H1 (cell line): ENCODE measurements around the gene MCL1. TPM values are rescaled to one million over a fixed set of nuclear protein-coding genes. Genes with fewer than 3 reads are reported as not detected.
A peak's percentile ranks its signal among the peaks of the same experiment; 100 is the strongest.

Experiments
- CTCF ChIA-PET: fragments of 300-600 bp; sonication (Branson Sonifier 250); formaldehyde crosslinking; loops from one replicate; lab custom pipeline; 2021; ENCODE audit not compliant: partially characterized antibody; lab: Charles Lee
- POLR2A ChIA-PET: fragments of 300-600 bp; sonication (Branson Sonifier 250); formaldehyde crosslinking; loops from one replicate; lab custom pipeline; 2021; ENCODE audit warnings: inconsistent platforms; ENCODE audit not compliant: partially characterized antibody; lab: Charles Lee
- DNase-seq, 2 experiments: peaks; one replicate each; pipeline versions ENCODE4 v3.0.0 to v3.0.0-alpha.2; 2010 to 2022; ENCODE audit warnings: low spot score in 2 of 2, low read depth in 1 of 2, mixed read lengths in 1 of 2
- FAIRE-seq: peaks from 2 replicates; lab custom pipeline; 2011; peaks lifted over from hg19 to GRCh38; lab: Jason Lieb, UNC
- H2AFZ ChIP-seq: 2 replicates; pipeline ENCODE4 v1.8.1; 2012; ENCODE audit warnings: low read length, inconsistent platforms
- H2AK5ac ChIP-seq: 2 replicates; pipeline ENCODE4 v1.6.1; 2013; ENCODE audit warnings: low read depth, low read length
- H2BK120ac ChIP-seq: replicated peaks from 2 replicates; pipeline ENCODE3; 2013; ENCODE audit warnings: low read depth, low read length, inconsistent platforms
- H2BK12ac ChIP-seq: 2 replicates; pipeline ENCODE4 v1.6.1; 2013; ENCODE audit warnings: low read depth, low read length
- H2BK15ac ChIP-seq: 2 replicates; pipeline ENCODE4 v1.6.1; 2013; ENCODE audit warnings: low read length
- H2BK20ac ChIP-seq: 2 replicates; pipeline ENCODE4 v1.6.1; 2013; ENCODE audit warnings: low read length
- H2BK5ac ChIP-seq: 2 replicates; pipeline ENCODE4 v1.6.1; 2013; ENCODE audit warnings: low read depth, low read length
- H3K14ac ChIP-seq: 2 replicates; pipeline ENCODE4 v1.6.1; 2013; ENCODE audit warnings: inconsistent platforms; ENCODE audit not compliant: insufficient read length
- H3K18ac ChIP-seq: 2 replicates; pipeline ENCODE4 v1.6.1; 2013; ENCODE audit warnings: low read length; ENCODE audit errors: extremely low read depth
- H3K23ac ChIP-seq: 2 replicates; pipeline ENCODE4 v1.6.1; 2013; ENCODE audit warnings: inconsistent platforms; ENCODE audit not compliant: insufficient read length
- H3K23me2 ChIP-seq: 2 replicates; pipeline ENCODE4 v1.6.1; 2013; ENCODE audit warnings: low read depth, low read length
- H3K27ac ChIP-seq: 2 replicates; pipeline ENCODE4 v1.6.1; 2011; ENCODE audit warnings: low read depth, low read length, inconsistent platforms
- H3K27me3 ChIP-seq, 4 experiments: replicated peaks in 1 of 4; 1 replicate in 1 of 4; 2 replicates in 3 of 4; pipeline versions ENCODE4 v1.6.1 to v1.8.1; 2011 to 2013; ENCODE audit warnings: low read length in 3 of 4, mild to moderate bottlenecking in 3 of 4, inconsistent platforms in 2 of 4, mixed read lengths in 2 of 4, moderate library complexity in 1 of 4; ENCODE audit not compliant: control insufficient read depth in 3 of 4, insufficient read depth in 3 of 4; ENCODE audit errors: extremely low read depth in 1 of 4
- H3K36me3 ChIP-seq, 4 experiments: 2 replicates each; pipeline versions ENCODE4 v1.6.1 to v1.8.1; 2011 to 2013; ENCODE audit warnings: mild to moderate bottlenecking in 4 of 4, low read length in 3 of 4, moderate library complexity in 2 of 4, control low read depth in 1 of 4, inconsistent platforms in 1 of 4; ENCODE audit not compliant: insufficient read depth in 4 of 4, control insufficient read depth in 2 of 4
- H3K4ac ChIP-seq: replicated peaks from 2 replicates; pipeline ENCODE3; 2013; ENCODE audit warnings: low read length, low read depth, mixed read lengths, inconsistent platforms; ENCODE audit not compliant: insufficient read length
- H3K4me1 ChIP-seq, 4 experiments: replicated peaks in 1 of 4; 1 replicate in 1 of 4; 2 replicates in 3 of 4; pipeline versions ENCODE4 v1.6.1 to v1.8.1; 2011 to 2013; ENCODE audit warnings: low read length in 3 of 4, inconsistent platforms in 2 of 4, mixed read lengths in 1 of 4; ENCODE audit not compliant: insufficient read depth in 4 of 4, control insufficient read depth in 3 of 4
- H3K4me2 ChIP-seq, 2 experiments: 2 replicates each; pipeline versions ENCODE4 v1.6.1 to v1.8.1; 2011 to 2013; ENCODE audit warnings: low read depth in 2 of 2, low read length in 2 of 2, control low read depth in 1 of 2, inconsistent platforms in 1 of 2, mild to moderate bottlenecking in 1 of 2; ENCODE audit not compliant: insufficient read depth in 1 of 2
- H3K4me3 ChIP-seq, 4 experiments: fragments of 200-600, 300-600 bp in 1 of 4; sonication (generic), shearing (Covaris generic), sonication (Bioruptor Twin) in 1 of 4; 2 replicates each; pipeline versions ENCODE4 v1.5.1 to v1.8.1; 2011 to 2016; ENCODE audit warnings: low read length in 4 of 4, low read depth in 3 of 4, control low read depth in 2 of 4, inconsistent platforms in 2 of 4, mild to moderate bottlenecking in 2 of 4, mixed read lengths in 1 of 4, moderate library complexity in 1 of 4; ENCODE audit not compliant: insufficient read depth in 2 of 4; ENCODE audit errors: extremely low read depth in 1 of 4
- H3K56ac ChIP-seq: replicated peaks from 2 replicates; pipeline ENCODE3; 2013; ENCODE audit warnings: low read depth, mild to moderate bottlenecking, mixed read lengths, low read length, inconsistent platforms; ENCODE audit not compliant: insufficient read length
- H3K79me1 ChIP-seq: 2 replicates; pipeline ENCODE4 v1.6.1; 2013; ENCODE audit warnings: low read depth, low read length, control low read depth
- H3K79me2 ChIP-seq, 2 experiments: 2 replicates each; pipeline versions ENCODE4 v1.6.1 to v1.8.1; 2012 to 2013; ENCODE audit warnings: low read length in 2 of 2, mild to moderate bottlenecking in 2 of 2, inconsistent platforms in 1 of 2; ENCODE audit not compliant: insufficient read depth in 2 of 2, control insufficient read depth in 1 of 2
- H3K9ac ChIP-seq, 4 experiments: replicated peaks in 1 of 4; 1 replicate in 1 of 4; 2 replicates in 3 of 4; pipeline versions ENCODE4 v1.6.1 to v1.8.1; 2011 to 2013; ENCODE audit warnings: low read depth in 3 of 4, low read length in 3 of 4, control low read depth in 2 of 4, mild to moderate bottlenecking in 2 of 4, moderate library complexity in 2 of 4, inconsistent platforms in 1 of 4; ENCODE audit errors: extremely low read depth in 1 of 4
- H3K9me3 ChIP-seq, 2 experiments: 2 replicates each; pipeline versions ENCODE4 v1.6.1 to v1.8.1; 2012 to 2013; ENCODE audit warnings: mild to moderate bottlenecking in 2 of 2, moderate library complexity in 2 of 2, control low read depth in 1 of 2, inconsistent platforms in 1 of 2, low read depth in 1 of 2, low read length in 1 of 2, mixed read lengths in 1 of 2; ENCODE audit not compliant: insufficient read depth in 2 of 2
- H4K20me1 ChIP-seq, 2 experiments: replicated peaks in 1 of 2; 2 replicates each; pipeline versions ENCODE3 to v1.8.1; 2011 to 2013; ENCODE audit warnings: inconsistent platforms in 2 of 2, low read length in 2 of 2, mild to moderate bottlenecking in 1 of 2; ENCODE audit not compliant: insufficient read depth in 2 of 2, control insufficient read depth in 1 of 2
- H4K5ac ChIP-seq: 2 replicates; pipeline ENCODE4 v1.6.1; 2013; ENCODE audit warnings: low read length, low read depth, mixed read lengths, inconsistent platforms; ENCODE audit not compliant: insufficient read length
- H4K8ac ChIP-seq: 2 replicates; pipeline ENCODE4 v1.8.0; 2013; ENCODE audit warnings: mild to moderate bottlenecking, moderate library complexity, low read length, inconsistent platforms; ENCODE audit not compliant: insufficient read depth; ENCODE audit errors: extremely low read depth
- H4K91ac ChIP-seq: replicated peaks from 2 replicates; pipeline ENCODE3; 2013; ENCODE audit warnings: low read length, mixed read lengths, inconsistent platforms; ENCODE audit not compliant: insufficient read length
- BACH1 ChIP-seq: IDR thresholded peaks from 2 replicates; pipeline ENCODE4 v1.6.1; 2012; ENCODE audit warnings: low read length, improper control_type of control experiment
- CHD2 ChIP-seq: IDR thresholded peaks from 2 replicates; pipeline ENCODE4 v1.6.1; 2012; ENCODE audit warnings: low read length, improper control_type of control experiment
- JUN ChIP-seq: IDR thresholded peaks from 2 replicates; pipeline ENCODE4 v1.6.1; 2011; ENCODE audit warnings: low read depth, mild to moderate bottlenecking, improper control_type of control experiment, low read length
- NANOG ChIP-seq: IDR thresholded peaks from 2 replicates; pipeline ENCODE4 v1.6.1; 2011; ENCODE audit warnings: low read length, low read depth, mild to moderate bottlenecking, inconsistent platforms; ENCODE audit not compliant: insufficient read depth, poor library complexity, severe bottlenecking
- RAD21 ChIP-seq, 2 experiments: IDR thresholded peaks in 1 of 2; conservative IDR thresholded peaks in 1 of 2; 2 replicates each; pipeline ENCODE4 v1.6.1; 2011; ENCODE audit warnings: low read depth in 2 of 2, low read length in 2 of 2, improper control_type of control experiment in 1 of 2, inconsistent platforms in 1 of 2, mild to moderate bottlenecking in 1 of 2, moderate library complexity in 1 of 2
- SIX5 ChIP-seq: IDR thresholded peaks from 2 replicates; pipeline ENCODE4 v1.6.1; 2011; ENCODE audit warnings: mild to moderate bottlenecking, low read depth, low read length
- SP1 ChIP-seq: IDR thresholded peaks from 2 replicates; pipeline ENCODE4 v1.6.1; 2011; ENCODE audit warnings: low read depth, low read length
- TEAD4 ChIP-seq: IDR thresholded peaks from 2 replicates; pipeline ENCODE4 v1.6.1; 2012; ENCODE audit warnings: low read depth, low read length, inconsistent platforms, mixed read lengths
- USF2 ChIP-seq: IDR thresholded peaks from 2 replicates; pipeline ENCODE4 v1.6.1; 2011; ENCODE audit warnings: low read length, improper control_type of control experiment
- ZNF274 ChIP-seq: IDR thresholded peaks from 2 replicates; pipeline ENCODE4 v1.7.0; 2012; ENCODE audit warnings: low read length, borderline replicate concordance; ENCODE audit errors: extremely low read depth
- WGBS, 2 experiments: shearing (Covaris generic) in 1 of 2; methylation state at CpG; one replicate each; pipeline versions ENCODE4 v1.1.6 to v1.1.7; 2013 to 2015; ENCODE audit warnings: low lambda C conversion rate in 2 of 2, mixed read lengths in 2 of 2, inconsistent platforms in 1 of 2, low coverage in 1 of 2, missing lambda C conversion rate in 1 of 2; ENCODE audit not compliant: insufficient replicate concordance in 2 of 2, insufficient coverage in 1 of 2, insufficient read length in 1 of 2; ENCODE audit errors: extremely low coverage in 1 of 2, missing lambda C conversion rate in 1 of 2; 5-methylcytosine and 5-hydroxymethylcytosine counted together
- polyA plus RNA-seq, 7 experiments: library from polyadenylated mRNA; depleted of rRNA in 3 of 7; stranded (reverse) in 5 of 7; unstranded in 2 of 7; fragments of >200 nt in 5 of 7; fragments of 200-250 nt in 2 of 7; gene quantifications; 1 replicate in 5 of 7; 2 replicates in 1 of 7; 4 replicates in 1 of 7; pipeline versions ENCODE4 v1.2.1 to v1.2.3, GENCODE V29; 2011 to 2013; ENCODE audit warnings: missing spikeins in 2 of 7, mixed read lengths in 2 of 7
- total RNA-seq: library from RNA; stranded (reverse); fragmentation: NEBNext Ultra II Directional; extraction: Animal tissue kit (Norgen Biotek cat#: 25700); gene quantifications from 2 replicates; pipeline ENCODE4 v1.2.1, GENCODE V29; 2021
- TF ChIP-seq, protein P1 (sequence below): IDR thresholded peaks from 2 replicates; pipeline ENCODE4 v1.6.1; 2012; ENCODE audit warnings: inconsistent platforms

MCL1 gene
- total and polyA plus RNA-seq, 2 of the 8 experiments (the other 6 are each of a cell fraction or from before 2014, with no cell fraction given), result 61.1 to 218 TPM

GRCh38 chr1:150609732-150610131, 30.3 kb upstream of the MCL1 start:
- H4K8ac ChIP-seq, result no peak overlapping the region
- H3K4me3 ChIP-seq, result no peak overlapping the region
- no peak overlapping the region for H3K14ac ChIP-seq
- H3K56ac ChIP-seq, result no peak overlapping the region
- H3K36me3 ChIP-seq, result peaks cover 0 to 21% (median 3%) of the 10 kb centered on the region in 4 experiments; a peak in 3 of 8 replicates
- H3K4ac ChIP-seq, result no peak overlapping the region
- H2AK5ac ChIP-seq, result 0 out of 2 replicates have a peak overlapping the region, but pooled peaks have one; percentile 17
- no peaks in the 10 kb centered on the region for H3K27me3 ChIP-seq
- no peaks in the 10 kb centered on the region for H3K9me3 ChIP-seq
- no peak overlapping the region for H4K91ac ChIP-seq
- H3K4me2 ChIP-seq, result peak overlapping the region; percentile 9 to 50; a peak in 3 of 4 replicates
- H3K9ac ChIP-seq, result no peak overlapping the region
- POLR2A ChIA-PET, result interaction anchor here (0.5 to 43.5 kb wide), 8 partner anchors 8 to 127 kb away, joined by 3 to 1380 read pairs (median 9); partner anchors contain the start of genes ADAMTSL4, ENSA and MCL1
- CTCF ChIA-PET, result interaction anchor here (1.0 to 17.6 kb wide), 4 partner anchors 11 to 61 kb away, joined by 3 to 210 read pairs (median 26); no protein-coding TSS in a partner anchor
- FAIRE-seq, result no peak
- H3K23ac ChIP-seq, result no peak overlapping the region
- peak overlapping the region; percentile 45 for H4K5ac ChIP-seq
- no peak overlapping the region for H2BK120ac ChIP-seq
- no peaks in the 10 kb centered on the region for H4K20me1 ChIP-seq
- peaks cover 1 to 8% (median 3%) of the 10 kb centered on the region in 4 experiments; a peak in 5 of 7 replicates for H3K4me1 ChIP-seq
- H2AFZ ChIP-seq, result no peak overlapping the region
- H3K23me2 ChIP-seq, result no peaks in the 10 kb centered on the region
- H3K18ac ChIP-seq, result no peak overlapping the region
- no peaks in the 10 kb centered on the region for H3K79me1 ChIP-seq
- H2BK5ac ChIP-seq, result no peak overlapping the region
- H2BK20ac ChIP-seq, result no peak overlapping the region
- H3K79me2 ChIP-seq, result no peaks in the 10 kb centered on the region
- WGBS, 2 experiments, result 68% methylated on average over 2 of the region's 2 CpGs; no CpG with 5 or more reads in 1 of the 2 experiments
- H2BK15ac ChIP-seq, result no peak overlapping the region
- no peak for DNase-seq
- H3K27ac ChIP-seq, result peak overlapping the region; percentile 53; the same call in 1 of the 2 replicates
- no peak overlapping the region for H2BK12ac ChIP-seq
- TF ChIP-seq TEAD4 (no peak), CHD2 (no peak), NANOG (no peak), JUN (no peak), SIX5 (no peak), BACH1 (no peak), USF2 (no peak), ZNF274 (no peak), SP1 (no peak), RAD21 (IDR thresholded peaks at IDR 0.05 in 1 of 2, conservative IDR thresholded peaks at IDR 0.05 in 1 of 2; ENCODE audit: low read depth in 2 of 2, low read length in 2 of 2) (no peak)
- TF ChIP-seq, protein P1, sequence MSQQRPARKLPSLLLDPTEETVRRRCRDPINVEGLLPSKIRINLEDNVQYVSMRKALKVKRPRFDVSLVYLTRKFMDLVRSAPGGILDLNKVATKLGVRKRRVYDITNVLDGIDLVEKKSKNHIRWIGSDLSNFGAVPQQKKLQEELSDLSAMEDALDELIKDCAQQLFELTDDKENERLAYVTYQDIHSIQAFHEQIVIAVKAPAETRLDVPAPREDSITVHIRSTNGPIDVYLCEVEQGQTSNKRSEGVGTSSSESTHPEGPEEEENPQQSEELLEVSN, result no peak
